Esophagus squamous epithelium (tissue), 4 donors: ENCODE measurements around the gene HOXB8.

Experiments used
- POLR2A ChIP-seq, 4 donors: fragments of 450-650 bp; IDR thresholded peaks; one replicate each; pipeline ENCODE4 v1.6.1; 2017; ENCODE audit warnings: antibody characterized with exemption in 4 of 4, mild to moderate bottlenecking in 4 of 4, moderate library complexity in 3 of 4
- TF ChIP-seq, protein P1 (sequence below), 6 experiments: fragments of 450-650 bp in 4 of 6; fragments of 200-600 bp in 2 of 6; sonication (generic) in 2 of 6; IDR thresholded peaks; one replicate each; pipeline ENCODE4 v1.5.1; 2016 to 2019; ENCODE audit warnings: antibody characterized with exemption in 6 of 6, mild to moderate bottlenecking in 4 of 6, moderate library complexity in 4 of 6

DNA sequence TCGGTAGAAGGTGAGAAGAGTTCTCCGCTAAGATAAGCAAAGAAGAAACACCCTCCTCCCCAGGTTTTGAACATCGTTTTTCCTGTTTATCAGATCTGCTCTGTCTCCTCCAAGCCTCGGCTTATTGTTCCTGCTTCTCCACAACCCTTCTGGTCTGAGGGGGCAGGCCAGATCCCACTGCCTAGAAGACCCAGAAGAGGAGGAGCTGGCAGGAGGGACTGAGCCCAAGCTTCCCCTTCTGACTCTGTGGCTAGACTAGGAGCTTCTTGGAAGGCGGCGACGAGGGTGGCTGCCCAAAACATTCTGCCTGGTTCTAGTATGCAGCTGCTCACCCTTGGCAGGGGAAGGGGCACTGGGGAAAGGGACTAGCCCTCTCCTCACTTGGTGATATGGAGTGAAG lies 16.4 kb downstream of the HOXB8 start:
- TF ChIP-seq, protein P1, sequence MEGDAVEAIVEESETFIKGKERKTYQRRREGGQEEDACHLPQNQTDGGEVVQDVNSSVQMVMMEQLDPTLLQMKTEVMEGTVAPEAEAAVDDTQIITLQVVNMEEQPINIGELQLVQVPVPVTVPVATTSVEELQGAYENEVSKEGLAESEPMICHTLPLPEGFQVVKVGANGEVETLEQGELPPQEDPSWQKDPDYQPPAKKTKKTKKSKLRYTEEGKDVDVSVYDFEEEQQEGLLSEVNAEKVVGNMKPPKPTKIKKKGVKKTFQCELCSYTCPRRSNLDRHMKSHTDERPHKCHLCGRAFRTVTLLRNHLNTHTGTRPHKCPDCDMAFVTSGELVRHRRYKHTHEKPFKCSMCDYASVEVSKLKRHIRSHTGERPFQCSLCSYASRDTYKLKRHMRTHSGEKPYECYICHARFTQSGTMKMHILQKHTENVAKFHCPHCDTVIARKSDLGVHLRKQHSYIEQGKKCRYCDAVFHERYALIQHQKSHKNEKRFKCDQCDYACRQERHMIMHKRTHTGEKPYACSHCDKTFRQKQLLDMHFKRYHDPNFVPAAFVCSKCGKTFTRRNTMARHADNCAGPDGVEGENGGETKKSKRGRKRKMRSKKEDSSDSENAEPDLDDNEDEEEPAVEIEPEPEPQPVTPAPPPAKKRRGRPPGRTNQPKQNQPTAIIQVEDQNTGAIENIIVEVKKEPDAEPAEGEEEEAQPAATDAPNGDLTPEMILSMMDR (IDR thresholded peaks at IDR 0.05), result no peak
- TF ChIP-seq POLR2A (IDR thresholded peaks at IDR 0.05), result no peak
